WTC11 (cell line): ENCODE results near the gene MACROD2.

Experiments used
- ATF1 ChIP-seq: sonication (generic); formaldehyde crosslinking; IDR thresholded peaks from 2 replicates; pipeline ENCODE4 v1.8.1; 2023; ENCODE audit warnings: mild to moderate bottlenecking, moderate library complexity, missing genetic modification reagents
- CBFB ChIP-seq: sonication (generic); formaldehyde crosslinking; IDR thresholded peaks from 2 replicates; pipeline ENCODE4 v1.8.1; 2022; ENCODE audit warnings: mild to moderate bottlenecking, low read depth, missing genetic modification reagents
- FOXJ3 ChIP-seq: sonication (generic); formaldehyde crosslinking; IDR thresholded peaks from 2 replicates; pipeline ENCODE4 v1.9.0; 2021; ENCODE audit warnings: missing genetic modification reagents, mild to moderate bottlenecking, borderline replicate concordance
- GRHL2 ChIP-seq: fragments of 250-450 bp; sonication (Bioruptor Pico); IDR thresholded peaks from 2 replicates; pipeline ENCODE4 v1.8.0; 2022; ENCODE audit warnings: mild to moderate bottlenecking, moderate library complexity; ENCODE audit not compliant: insufficient replicate concordance, severe bottlenecking
- NR2C2 ChIP-seq: sonication (generic); formaldehyde crosslinking; IDR thresholded peaks from 2 replicates; pipeline ENCODE4 v1.8.0; 2022; ENCODE audit warnings: mild to moderate bottlenecking, missing genetic modification reagents
- SP1 ChIP-seq: sonication (generic); formaldehyde crosslinking; conservative IDR thresholded peaks from 2 replicates; pipeline ENCODE4 v1.8.1; 2022; ENCODE audit warnings: missing genetic modification reagents
- TEAD4 ChIP-seq: sonication (generic); formaldehyde crosslinking; IDR thresholded peaks from 2 replicates; pipeline ENCODE4 v1.8.0; 2022; ENCODE audit warnings: mild to moderate bottlenecking, missing genetic modification reagents
- ZNF263 ChIP-seq: sonication (generic); formaldehyde crosslinking; IDR thresholded peaks from 2 replicates; pipeline ENCODE4 v1.8.1; 2022; ENCODE audit warnings: low read depth, mild to moderate bottlenecking, moderate library complexity, missing genetic modification reagents
- TF ChIP-seq, protein P1 (sequence below): fragments of 200-600 bp; IDR thresholded peaks from 2 replicates; pipeline ENCODE4 v1.8.0; 2022; ENCODE audit warnings: antibody characterized with exemption
- TF ChIP-seq, protein P2 (sequence below): sonication (generic); formaldehyde crosslinking; IDR thresholded peaks from 2 replicates; pipeline ENCODE4 v1.8.1; 2022; ENCODE audit warnings: missing genetic modification reagents, borderline replicate concordance
- TF ChIP-seq, protein P3 (sequence below): fragments of 250-450 bp; sonication (Bioruptor Pico); IDR thresholded peaks from 2 replicates; pipeline ENCODE4 v1.9.0; 2021; ENCODE audit warnings: moderate library complexity, mild to moderate bottlenecking, inconsistent platforms, borderline replicate concordance

DNA sequence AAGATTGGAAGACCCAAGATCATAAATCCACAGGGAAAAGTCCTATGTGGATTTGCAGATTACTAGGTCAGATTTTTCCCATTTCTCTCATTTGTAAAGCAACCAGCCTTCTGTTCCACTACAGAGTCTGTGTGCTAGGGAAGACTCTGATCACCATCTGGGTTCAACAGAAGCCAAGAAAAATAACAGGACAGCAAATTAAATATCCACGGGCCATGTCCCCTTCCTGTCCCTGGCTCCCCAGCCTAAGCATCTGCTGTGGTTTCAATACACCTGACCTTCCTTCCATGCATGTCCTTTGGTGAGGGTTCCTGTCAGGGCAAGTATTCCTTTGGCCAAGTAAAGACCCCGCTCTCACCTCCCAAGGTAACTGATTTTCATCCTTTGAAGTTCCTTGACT is 2019.1 kb downstream of the MACROD2 start:
- TF ChIP-seq TEAD4 (CRISPR knock-in tag) (no peak), ATF1 (CRISPR knock-in tag) (no peak), CBFB (no peak), FOXJ3 (CRISPR knock-in tag) (no peak), GRHL2 (CRISPR knock-in tag) (no peak), SP1 (CRISPR knock-in tag) (no peak), NR2C2 (CRISPR knock-in tag) (no peak), ZNF263 (CRISPR knock-in tag) (no peak)
- TF ChIP-seq, protein P1, sequence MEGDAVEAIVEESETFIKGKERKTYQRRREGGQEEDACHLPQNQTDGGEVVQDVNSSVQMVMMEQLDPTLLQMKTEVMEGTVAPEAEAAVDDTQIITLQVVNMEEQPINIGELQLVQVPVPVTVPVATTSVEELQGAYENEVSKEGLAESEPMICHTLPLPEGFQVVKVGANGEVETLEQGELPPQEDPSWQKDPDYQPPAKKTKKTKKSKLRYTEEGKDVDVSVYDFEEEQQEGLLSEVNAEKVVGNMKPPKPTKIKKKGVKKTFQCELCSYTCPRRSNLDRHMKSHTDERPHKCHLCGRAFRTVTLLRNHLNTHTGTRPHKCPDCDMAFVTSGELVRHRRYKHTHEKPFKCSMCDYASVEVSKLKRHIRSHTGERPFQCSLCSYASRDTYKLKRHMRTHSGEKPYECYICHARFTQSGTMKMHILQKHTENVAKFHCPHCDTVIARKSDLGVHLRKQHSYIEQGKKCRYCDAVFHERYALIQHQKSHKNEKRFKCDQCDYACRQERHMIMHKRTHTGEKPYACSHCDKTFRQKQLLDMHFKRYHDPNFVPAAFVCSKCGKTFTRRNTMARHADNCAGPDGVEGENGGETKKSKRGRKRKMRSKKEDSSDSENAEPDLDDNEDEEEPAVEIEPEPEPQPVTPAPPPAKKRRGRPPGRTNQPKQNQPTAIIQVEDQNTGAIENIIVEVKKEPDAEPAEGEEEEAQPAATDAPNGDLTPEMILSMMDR = no peak
- TF ChIP-seq, protein P2, sequence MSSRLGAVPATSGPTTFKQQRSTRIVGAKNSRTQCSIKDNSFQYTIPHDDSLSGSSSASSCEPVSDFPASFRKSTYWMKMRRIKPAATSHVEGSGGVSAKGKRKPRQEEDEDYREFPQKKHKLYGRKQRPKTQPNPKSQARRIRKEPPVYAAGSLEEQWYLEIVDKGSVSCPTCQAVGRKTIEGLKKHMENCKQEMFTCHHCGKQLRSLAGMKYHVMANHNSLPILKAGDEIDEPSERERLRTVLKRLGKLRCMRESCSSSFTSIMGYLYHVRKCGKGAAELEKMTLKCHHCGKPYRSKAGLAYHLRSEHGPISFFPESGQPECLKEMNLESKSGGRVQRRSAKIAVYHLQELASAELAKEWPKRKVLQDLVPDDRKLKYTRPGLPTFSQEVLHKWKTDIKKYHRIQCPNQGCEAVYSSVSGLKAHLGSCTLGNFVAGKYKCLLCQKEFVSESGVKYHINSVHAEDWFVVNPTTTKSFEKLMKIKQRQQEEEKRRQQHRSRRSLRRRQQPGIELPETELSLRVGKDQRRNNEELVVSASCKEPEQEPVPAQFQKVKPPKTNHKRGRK (CRISPR knock-in tag) = no peak
- TF ChIP-seq, protein P3, sequence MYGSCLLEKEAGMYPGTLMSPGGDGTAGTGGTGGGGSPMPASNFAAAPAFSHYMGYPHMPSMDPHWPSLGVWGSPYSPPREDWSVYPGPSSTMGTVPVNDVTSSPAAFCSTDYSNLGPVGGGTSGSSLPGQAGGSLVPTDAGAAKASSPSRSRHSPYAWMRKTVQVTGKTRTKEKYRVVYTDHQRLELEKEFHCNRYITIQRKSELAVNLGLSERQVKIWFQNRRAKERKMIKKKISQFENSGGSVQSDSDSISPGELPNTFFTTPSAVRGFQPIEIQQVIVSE (CRISPR knock-in tag) = no peak
